GM19238 (cell line): ENCODE measurements around the gene METTL16.
"Not testable (repeated sequence)": the region's sequence is repeated elsewhere in the genome, so short reads cannot be mapped to it uniquely, and the experiment has no call there.

ENCODE experiments used
- DNase-seq: peaks from one replicate; pipeline ENCODE4 v3.0.0; 2011; ENCODE audit warnings: low spot score; ENCODE audit not compliant: insufficient read length

The METTL16 gene

DNA sequence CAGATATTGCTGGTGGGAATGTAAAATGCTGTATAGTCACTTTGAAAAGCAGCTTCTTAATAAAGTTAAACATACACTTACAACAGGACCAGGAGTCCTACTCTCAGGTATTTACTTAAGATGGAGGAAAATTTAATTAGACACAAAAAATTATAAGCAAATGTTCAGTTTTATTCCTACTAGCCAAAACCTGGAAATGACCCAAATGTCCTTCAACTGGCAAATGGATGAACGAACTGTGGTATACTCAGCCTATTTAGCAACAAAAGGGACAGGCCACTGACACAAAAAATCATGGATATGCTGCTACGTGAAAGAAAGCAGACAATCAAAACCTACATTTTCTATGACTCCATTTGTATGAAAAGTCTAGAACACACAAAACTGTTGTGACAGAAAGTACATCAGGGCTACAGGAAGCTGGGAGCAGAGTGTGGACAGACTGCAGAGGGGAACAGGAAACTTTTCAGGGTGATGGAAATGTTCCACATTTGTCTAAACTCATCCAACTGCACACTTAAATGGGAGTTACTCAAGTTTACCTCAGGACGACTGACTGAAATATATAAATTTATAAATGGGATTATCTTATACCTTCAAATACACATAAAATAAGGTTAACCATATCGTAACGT lies 61.6 kb downstream of the METTL16 start:
- DNase-seq = no peak

DNA sequence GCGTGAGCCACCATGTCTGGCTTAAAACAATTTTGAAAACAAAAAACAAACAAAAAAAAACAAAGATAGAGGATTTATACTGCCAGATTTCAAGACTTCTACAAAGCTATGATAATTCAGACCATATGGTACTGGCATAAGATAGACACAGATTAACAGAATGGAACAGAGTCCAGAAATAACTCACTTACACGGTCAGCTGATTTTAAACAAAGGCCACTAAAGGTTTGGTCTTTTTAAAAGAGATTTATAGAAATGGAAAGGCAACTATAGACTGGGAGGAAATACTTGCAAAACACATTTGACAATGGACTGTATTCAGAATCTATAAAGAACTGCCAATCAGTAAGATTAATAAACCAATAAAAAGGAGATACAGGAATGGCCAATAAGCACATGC lies 62.2 kb downstream of the METTL16 start:
- no peak for DNase-seq

DNA sequence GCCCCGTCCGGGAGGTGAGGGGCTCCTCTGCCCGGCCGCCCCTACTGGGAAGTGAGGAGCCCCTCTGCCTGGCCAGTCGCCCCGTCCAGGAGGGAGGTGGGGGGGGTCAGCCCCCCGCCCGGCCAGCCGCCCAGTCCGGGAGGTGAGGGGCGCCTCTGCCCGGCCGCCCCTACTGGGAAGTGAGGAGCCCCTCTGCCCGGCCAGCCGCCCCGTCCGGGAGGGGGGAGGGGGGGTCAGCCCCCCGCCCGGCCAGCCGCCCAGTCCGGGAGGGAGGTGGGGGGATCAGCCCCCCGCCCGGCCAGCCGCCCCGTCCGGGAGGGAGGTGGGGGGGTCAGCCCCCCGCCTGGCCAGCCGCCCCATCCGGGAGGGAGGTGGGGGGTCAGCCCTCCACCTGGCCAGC lies 64.2 kb downstream of the METTL16 start:
- not testable (repeated sequence) for DNase-seq

DNA sequence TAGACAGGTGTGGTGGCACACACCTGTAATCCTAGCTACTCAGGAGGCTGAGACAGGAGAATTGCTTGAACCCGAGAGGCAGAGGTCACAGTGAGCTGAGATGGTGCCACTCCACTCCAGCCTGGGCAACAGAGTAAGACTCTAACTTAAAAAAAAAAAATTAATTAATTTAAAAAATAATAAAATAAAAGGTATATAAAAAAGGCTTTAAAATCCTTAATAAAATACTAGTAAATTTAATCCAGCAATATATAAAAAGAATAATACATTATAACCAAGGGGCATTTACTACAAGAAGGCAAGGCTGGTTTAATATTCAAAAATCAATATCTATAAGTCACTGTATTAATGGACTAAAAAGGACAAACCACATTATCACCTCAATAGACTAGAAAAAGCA lies 66.0 kb downstream of the METTL16 start:
- DNase-seq = no peak

DNA sequence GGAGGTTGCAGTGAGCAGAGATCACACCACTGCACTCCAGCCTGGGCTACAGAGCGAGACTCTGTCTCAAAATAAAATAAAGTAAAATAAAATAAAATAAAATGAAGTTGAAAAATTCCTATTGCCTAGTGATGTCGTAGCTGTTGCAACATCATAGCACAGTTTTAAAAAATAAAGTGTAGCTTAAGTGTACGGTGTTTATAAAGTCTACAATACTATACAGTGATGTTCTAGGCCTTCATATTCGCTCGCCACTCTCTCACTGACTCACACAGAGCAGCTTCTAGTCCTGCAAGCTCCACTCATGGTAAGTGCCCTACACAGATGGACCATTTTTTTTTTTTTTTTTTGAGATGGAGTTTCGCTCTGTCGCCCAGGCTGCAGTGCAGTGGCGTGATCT lies 67.3 kb downstream of the METTL16 start:
- no peak for DNase-seq

DNA sequence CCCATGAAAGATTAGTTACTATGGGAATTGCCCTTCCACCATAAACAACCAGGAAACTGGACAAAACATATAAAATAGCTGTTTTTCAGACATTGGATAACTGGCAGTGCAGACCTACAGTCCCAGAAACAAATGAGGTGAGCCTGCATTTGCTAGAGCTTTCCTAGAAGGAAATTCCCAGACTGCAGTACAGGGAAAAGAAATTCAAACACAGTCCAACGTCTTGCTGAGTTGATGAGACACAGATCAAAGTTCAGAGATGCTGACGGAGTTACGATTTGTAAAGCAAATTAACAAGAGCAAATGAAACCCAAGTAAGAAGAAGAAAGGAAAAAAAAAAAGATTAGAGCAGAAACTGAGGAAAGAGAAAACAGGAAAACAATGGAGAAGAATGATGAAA lies 69.5 kb downstream of the METTL16 start:
- no peak for DNase-seq

DNA sequence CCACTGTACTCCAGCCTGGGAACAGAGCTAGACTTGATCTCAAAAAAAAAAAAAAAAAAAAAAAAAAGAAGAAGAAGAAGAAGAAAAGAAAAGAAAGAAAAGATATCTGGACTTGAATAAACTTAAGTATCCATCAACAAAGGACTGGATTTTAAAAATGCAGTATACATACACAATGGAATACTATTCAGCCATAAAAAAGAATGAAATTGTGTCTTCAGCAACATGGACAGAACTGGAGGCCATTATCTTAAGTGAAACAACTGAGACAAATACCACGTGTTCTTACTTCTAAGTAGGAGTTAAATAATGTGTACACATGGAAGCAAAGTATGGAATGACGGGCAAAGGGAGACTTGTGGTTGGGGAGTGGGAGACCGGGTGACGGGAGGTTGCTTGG lies 70.8 kb downstream of the METTL16 start:
- DNase-seq = no peak

DNA sequence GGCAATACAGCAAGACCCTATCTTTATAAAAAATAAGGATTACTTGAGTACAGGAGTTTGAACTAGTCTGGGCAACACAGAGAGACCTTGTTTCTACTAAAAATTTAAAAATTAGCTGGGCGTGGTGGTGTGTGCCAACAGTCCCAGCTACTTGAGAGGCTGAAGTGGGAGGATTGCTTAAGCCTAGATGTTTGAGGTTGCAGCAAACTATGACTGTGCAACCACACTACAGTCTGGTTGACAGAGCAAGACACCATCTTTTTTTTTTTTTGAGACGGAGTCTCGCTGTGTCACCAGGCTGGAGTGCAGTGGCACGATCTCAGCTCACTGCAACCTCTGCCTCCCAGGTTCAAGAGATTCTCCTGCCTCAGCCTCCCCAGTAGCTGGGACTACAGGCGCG lies 71.7 kb downstream of the METTL16 start:
- not testable (repeated sequence) for DNase-seq

DNA sequence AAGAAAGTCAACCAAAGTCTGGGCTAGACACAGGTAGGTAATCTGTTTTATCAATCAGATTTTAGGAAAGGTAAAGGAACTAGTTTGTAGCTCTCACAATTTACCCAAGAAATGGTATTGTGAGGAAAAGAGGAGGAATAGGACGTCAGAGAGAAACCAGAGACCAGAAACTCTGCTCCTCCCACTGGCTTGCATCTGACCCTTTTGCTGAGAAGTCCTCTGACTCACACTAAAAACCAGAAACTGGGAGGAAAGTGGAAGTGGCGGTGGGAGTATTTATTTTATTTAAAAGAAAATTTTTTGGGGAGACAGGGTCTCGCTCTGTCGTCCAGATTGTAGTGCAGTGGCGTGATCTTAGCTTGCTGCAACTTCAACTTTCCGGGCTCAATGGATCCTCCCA lies 72.9 kb downstream of the METTL16 start:
- DNase-seq = no peak

DNA sequence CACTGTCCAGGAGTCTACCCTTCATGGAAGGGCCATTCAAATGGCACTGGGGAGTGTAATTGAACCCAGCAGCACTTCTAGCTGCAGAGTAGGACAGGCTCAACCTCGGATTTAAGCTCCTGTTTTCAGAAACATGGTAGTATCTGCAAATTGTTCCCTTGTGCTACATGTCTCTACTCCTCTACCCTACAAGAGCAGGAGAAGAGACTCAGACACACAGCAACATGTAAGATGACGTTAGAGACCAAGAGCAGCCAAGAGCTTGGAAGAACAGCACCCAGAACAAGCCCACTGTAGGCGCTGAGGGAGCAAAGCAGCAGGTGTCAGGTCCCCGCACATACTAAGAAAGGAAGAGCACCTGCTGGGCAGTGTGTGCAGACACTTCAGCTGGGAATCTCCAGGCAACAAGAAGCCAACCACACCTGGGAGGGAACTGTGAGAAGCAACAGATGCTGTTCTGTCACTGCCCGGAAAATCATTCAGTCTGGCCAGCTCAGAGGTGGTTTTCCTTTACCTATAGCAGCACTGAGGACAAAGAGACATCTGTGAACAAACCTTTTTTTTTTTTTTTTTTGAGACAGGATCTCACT lies 75.3 kb downstream of the METTL16 start:
- no peak for DNase-seq

DNA sequence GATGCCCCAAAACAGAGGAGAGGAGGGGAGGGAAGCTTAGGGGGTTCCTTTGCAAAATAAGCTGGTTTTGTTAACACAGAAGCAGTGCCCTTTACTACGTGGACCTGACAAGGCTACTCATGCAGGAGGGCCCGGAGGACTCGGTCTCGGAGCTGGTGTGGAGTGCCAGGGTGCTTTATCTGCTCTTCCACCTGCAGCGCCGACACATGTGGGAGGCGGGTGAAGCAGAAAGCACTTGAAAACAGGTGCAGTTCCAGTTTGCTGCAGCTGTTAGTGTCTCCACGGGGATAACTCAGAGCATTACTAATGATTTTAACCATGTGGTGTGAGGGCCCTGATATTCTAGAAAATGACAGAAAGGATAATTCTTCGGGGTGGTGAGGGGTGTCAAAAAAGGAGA lies 75.8 kb downstream of the METTL16 start:
- DNase-seq = no peak

DNA sequence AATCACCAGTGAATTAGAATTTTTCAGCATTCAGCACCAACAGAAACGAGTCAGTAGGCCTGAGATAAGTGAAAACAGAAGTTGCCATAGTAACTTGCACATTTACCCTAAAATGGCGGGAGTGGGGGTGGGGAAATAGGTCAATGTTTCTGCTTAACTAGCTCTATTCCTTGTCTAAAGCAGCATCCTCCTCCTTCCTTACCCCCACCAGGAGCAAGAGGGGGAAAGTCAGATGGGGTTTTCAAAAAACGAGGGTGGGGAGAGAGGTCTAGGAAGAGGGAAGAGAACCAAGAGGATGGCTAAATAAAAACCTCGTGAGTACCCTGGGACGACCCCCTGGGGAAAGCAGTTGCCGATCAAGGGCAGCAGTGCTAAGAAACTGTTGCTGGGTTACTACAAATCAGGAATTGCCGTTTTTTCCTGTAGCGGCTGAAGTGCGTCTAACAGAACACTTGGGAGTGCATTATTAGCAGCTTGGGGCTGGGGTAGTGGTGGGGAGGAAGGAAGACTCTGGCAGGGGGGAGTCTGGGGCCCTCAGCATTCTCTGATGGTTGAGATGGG lies 76.4 kb downstream of the METTL16 start:
- DNase-seq = no peak

DNA sequence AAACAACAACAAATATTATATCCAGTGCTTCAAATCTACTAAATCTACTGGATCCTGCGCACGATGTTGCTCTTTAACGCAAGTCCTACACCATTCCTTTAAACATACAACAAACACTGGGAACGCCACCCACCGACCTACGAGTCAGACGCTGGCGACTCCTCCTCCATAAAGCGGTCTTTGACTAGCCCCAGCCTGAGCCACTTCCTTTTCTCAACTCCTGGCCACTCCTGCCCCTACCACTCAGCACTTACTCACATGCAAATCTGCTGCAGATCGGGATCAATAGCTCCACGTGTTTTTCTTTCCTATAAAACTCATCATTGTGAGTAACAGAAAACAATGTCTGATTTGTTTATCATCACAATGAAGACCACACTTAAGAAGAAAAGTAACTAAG lies 78.0 kb downstream of the METTL16 start:
- DNase-seq = no peak

DNA sequence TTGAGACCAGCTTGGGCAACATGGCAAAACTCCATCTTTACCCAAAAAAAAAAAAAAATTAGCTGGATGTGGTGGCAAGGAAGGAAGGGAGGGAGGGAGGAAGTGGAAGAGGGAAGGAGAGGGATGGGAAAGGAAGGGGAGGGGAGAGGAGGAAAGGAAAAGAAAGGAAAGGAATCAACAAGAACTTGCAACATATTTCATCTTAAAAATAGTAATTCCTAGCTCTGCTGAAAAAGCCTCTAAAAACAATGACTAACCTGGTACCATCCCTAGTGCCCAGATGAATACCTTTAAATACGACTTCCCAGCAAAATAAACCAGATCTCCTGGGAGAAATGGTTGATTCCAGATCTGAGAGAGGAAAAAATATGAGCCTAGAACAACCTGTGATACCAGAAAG lies 83.8 kb downstream of the METTL16 start:
- no peak for DNase-seq

DNA sequence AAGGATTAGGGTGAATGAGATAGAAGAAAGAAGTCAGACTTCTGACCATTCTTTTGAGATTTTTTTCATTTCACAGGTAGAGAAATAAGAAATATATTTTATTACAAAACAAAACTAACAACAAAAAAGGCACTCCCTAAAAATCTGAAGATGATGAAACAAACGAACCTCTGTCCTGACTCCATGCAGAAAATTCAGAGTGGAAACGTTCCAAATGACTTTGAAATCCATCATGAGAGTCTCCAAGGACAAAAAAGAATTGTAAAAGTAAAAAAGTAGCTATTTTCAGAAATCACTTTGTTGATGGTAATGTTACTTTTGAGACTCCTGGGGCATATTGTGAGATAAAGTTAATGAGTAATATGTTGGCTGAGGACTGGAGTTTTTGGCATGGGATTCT lies 84.5 kb downstream of the METTL16 start:
- no peak for DNase-seq

DNA sequence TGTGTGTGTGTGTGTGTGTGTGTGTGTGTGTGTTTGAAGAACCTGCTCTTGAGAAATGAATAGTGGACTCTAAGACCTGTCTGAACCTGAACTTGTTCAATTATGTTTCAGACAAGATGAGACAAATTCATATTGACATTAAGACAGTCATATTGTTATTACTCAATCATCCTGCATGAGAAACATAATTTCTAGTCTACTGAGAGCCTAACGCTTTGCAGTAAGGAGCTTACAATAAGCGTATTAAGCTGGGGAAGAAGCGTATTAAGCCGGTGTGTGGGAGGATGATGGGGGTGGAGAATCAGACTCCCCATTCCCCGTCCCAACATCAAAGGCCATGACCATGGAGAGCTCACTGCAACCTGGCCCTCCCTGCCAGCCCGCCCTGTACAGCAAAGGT lies 88.4 kb downstream of the METTL16 start:
- DNase-seq = no peak

DNA sequence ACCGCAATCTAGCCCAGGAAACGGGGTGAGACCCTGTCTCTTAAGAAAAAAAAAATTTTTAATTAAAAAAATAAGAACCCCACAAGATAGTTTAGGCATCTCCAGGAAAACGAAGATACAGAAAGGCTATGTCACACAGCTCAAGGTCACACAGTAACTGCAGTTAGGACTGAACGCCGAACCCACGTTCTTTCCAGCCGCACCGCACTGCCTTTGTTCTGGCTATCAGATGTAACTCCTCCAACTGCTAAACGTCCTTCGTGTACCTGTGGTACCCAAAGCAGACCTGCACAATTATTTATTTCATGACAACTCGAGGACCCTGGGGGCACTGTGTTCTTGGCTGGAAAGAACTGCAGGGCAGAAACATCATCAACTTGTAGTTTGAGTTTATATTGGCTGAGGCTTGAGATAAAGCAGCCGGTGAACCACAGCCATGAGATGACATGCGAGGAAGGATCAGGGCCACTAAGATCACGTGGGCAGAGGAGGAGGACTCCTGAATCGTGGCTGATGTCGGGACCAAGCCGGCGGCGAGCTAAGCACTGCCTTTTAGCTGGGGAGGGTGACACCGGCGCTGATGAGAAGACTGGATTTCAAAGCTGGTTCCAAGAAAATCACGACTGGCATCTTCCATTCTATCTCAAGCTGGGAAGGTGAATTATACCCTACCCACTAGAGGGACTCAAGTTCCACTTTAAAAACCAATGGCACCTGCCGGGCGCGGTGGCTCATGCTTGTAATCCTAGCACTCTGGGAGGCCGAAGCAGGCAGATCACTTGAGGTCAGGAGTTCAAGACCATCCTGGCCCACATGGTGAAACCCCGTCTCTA lies 90.2 kb downstream of the METTL16 start:
- DNase-seq = no peak

DNA sequence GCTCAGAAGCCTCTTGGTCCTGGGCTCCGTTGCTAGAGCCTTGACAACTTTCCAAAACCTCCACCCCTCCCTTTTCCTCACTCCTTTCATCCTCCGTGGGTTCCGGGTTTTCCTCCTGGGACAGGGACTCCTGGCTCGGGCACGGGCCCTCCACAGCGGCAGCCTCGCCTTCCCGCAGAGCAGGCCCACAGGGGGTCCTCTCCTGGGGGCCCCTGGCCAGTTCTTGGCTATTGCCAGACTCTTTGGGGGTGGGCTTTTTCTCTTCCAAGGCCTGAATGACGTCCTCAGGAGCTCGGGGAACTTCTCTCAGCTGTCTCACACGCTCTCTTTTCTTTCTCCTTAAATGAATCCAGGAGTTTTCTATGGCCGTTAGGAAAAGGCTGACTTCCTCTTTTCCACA lies 91.5 kb downstream of the METTL16 start:
- no peak for DNase-seq

DNA sequence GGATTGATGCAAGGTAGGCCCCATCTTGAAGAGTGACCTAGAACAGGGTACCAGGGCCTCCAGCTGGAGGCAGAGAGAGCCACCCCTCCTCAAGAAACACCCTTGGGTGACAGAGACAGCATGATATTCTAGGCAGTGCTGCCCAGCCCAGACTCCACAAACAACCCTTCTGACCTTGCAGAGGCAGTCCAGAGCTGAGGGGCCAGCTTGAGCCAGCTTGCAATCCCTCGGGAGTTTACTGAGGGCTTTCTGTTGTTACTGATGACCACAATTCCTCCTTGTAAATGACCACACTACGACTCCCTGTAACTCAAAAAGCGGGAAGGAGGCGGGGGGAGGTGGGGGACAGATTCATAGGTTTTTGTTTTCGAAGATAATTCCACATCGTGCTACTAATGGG lies 92.2 kb downstream of the METTL16 start:
- DNase-seq = no peak

DNA sequence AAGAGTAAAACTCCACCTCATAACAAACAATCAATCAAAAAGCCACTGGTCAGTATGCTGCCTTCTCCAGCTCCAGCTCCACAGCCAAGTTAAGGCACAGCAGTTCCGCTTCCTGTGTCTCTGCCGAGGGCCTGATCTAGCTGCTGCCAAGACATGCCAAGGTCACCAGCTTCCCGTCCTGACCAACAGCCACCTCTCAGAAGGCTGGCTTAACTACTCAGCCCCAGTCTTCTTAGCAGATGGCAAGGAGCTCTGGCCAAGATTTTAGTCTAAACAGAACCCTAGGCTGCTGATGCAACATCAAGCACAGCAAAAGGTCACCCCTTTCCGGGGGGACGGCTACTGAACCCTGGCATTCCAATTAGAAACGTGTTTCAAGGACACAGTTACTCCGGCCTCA lies 93.1 kb downstream of the METTL16 start:
- no peak for DNase-seq

DNA sequence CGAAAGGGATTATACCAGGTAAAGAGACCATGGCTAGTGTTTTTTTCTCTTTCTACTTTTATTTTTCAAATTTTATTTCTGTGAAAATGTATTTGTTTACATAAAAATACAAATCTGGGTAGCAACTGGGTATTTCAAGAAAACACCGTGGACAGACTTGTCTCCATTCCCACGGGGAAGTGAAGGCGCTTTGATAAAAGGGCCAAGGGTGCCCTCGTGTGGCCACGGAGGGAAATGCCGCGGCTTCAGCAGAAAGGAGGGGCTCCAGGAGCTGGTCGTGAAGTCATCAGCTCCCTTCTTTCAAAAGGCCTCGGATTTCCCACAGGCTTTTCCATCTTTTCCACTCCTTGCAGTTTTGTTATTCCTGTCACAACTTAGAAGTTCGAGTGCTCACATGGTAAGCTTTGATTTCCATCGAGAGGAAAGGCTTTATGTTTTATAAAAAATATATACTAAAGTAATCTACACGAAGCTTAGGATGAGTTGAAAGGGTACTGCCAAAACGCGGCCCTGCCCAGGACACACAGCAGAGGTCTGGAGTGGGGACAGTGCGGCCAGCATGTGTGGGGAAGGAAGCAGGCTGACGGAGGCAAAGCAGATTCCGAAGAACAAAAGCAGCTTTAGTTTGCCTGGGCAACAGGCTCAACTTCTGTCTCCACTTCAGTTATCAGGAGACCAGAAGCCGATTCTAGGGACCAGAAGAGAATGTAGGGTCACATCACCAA lies 95.5 kb downstream of the METTL16 start:
- peak; percentile 79 for DNase-seq

DNA sequence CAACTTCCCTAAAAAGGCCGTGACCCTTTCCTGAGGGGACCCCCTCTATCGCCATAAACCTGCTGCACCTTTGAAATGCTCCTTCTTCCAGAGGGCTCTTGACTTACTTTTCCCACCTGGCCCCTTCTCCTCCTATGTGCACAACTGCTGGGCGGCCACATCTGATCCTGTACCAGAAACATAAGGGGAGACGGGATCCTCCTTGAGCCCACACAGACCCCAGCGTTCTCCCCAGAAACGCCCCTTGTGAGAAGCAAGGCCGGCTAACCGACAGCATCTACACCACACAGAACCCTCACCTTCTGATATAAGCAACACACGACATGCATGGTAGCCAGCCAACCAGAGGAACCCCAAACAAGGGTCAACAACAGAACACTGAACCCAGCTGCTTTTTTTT lies 96.6 kb downstream of the METTL16 start:
- no peak for DNase-seq
